ENCODE data around the gene PIP5K1B. TPM values are rescaled to one million over a fixed set of nuclear protein-coding genes. Genes with fewer than 3 reads are reported as not detected.

The PIP5K1B gene
- total RNA-seq, 1 experiment from 2014 or later: 0.16 TPM

- TF ChIP-seq, protein P1, sequence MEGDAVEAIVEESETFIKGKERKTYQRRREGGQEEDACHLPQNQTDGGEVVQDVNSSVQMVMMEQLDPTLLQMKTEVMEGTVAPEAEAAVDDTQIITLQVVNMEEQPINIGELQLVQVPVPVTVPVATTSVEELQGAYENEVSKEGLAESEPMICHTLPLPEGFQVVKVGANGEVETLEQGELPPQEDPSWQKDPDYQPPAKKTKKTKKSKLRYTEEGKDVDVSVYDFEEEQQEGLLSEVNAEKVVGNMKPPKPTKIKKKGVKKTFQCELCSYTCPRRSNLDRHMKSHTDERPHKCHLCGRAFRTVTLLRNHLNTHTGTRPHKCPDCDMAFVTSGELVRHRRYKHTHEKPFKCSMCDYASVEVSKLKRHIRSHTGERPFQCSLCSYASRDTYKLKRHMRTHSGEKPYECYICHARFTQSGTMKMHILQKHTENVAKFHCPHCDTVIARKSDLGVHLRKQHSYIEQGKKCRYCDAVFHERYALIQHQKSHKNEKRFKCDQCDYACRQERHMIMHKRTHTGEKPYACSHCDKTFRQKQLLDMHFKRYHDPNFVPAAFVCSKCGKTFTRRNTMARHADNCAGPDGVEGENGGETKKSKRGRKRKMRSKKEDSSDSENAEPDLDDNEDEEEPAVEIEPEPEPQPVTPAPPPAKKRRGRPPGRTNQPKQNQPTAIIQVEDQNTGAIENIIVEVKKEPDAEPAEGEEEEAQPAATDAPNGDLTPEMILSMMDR (IDR thresholded peaks at IDR 0.05; ENCODE audit: unreplicated experiment): no peak
- intact Hi-C loops (cut with micrococcal nuclease): no loop called here
- no peaks in the 10 kb centered on the region for H3K27me3 Mint-ChIP-seq (ENCODE audit: insufficient read depth, unreplicated experiment)
- BruUV-seq (replicated peaks): no TSS peak
- POLR2A ChIA-PET: no interaction called here
- no peaks in the 10 kb centered on the region for H3K36me3 Mint-ChIP-seq (ENCODE audit: insufficient read depth, unreplicated experiment)
- no peaks in the 10 kb centered on the region for H3K9me3 Mint-ChIP-seq (ENCODE audit: unreplicated experiment)
- no peak overlapping the region for H3K4me3 Mint-ChIP-seq (ENCODE audit: unreplicated experiment)
- DNase-seq (ENCODE audit: unreplicated experiment): no peak
- H3K4me1 Mint-ChIP-seq (ENCODE audit: insufficient read depth, unreplicated experiment): no peaks in the 10 kb centered on the region
- CTCF ChIA-PET: no interaction called here
- H3K27ac Mint-ChIP-seq (ENCODE audit: low read depth, unreplicated experiment): no peak overlapping the region
These were observed 77.5 kb downstream of the PIP5K1B start for GRCh38 chr9:68782546-68782945.

DNA sequence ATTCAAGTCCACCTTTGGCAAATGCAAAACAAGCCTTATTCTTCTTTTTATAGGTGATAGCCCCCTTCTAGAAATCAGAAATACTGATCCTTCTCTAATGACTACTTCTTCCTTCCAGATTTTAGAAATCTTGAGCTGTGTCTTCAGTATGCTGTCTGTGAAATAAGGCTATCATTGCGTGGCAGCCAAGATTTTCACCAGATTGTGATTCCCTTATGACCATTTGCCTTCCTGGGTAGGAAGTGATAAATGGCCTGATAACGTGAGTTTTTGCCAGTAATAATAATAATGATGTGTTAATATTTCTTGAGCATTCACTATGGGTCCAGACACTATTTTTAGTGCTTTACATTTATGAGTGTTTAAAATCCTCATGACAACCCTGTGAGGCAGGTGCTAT lies 80.9 kb downstream of the PIP5K1B start:
- POLR2A ChIA-PET: interaction anchor here (0.7 kb wide), 1 partner anchor 288 kb away, joined by 3 read pairs; no protein-coding TSS in a partner anchor
- Mint-ChIP-seq H3K27me3 (ENCODE audit: insufficient read depth, unreplicated experiment) (no peaks in the 10 kb centered on the region), H3K4me1 (ENCODE audit: insufficient read depth, unreplicated experiment) (no peaks in the 10 kb centered on the region), H3K27ac (ENCODE audit: low read depth, unreplicated experiment) (no peak overlapping the region), H3K36me3 (ENCODE audit: insufficient read depth, unreplicated experiment) (no peaks in the 10 kb centered on the region), H3K4me3 (ENCODE audit: unreplicated experiment) (no peak overlapping the region), H3K9me3 (ENCODE audit: unreplicated experiment) (no peaks in the 10 kb centered on the region)
- CTCF ChIA-PET: interaction anchor here (0.7 kb wide), 1 partner anchor 247 kb away, joined by 4 read pairs; no protein-coding TSS in a partner anchor
- TF ChIP-seq, protein P1 (IDR thresholded peaks at IDR 0.05; ENCODE audit: unreplicated experiment): no peak
- DNase-seq (ENCODE audit: unreplicated experiment): no peak
- no TSS peak for BruUV-seq (replicated peaks)
- intact Hi-C loops (cut with micrococcal nuclease): no loop called here

- Mint-ChIP-seq H3K4me3 (ENCODE audit: unreplicated experiment) (no peak overlapping the region), H3K27ac (ENCODE audit: low read depth, unreplicated experiment) (no peak overlapping the region), H3K36me3 (ENCODE audit: insufficient read depth, unreplicated experiment) (no peaks in the 10 kb centered on the region), H3K4me1 (ENCODE audit: insufficient read depth, unreplicated experiment) (no peaks in the 10 kb centered on the region), H3K9me3 (ENCODE audit: unreplicated experiment) (no peaks in the 10 kb centered on the region), H3K27me3 (ENCODE audit: insufficient read depth, unreplicated experiment) (no peaks in the 10 kb centered on the region)
- TF ChIP-seq, protein P1 (IDR thresholded peaks at IDR 0.05; ENCODE audit: unreplicated experiment): no peak
- intact Hi-C loops (cut with micrococcal nuclease): no loop called here
- ChIA-PET CTCF (interaction anchor here (0.5 to 0.6 kb wide), 2 partner anchors 40 to 82 kb away, joined by 3 to 4 read pairs; no protein-coding TSS in a partner anchor), POLR2A (no interaction called here)
- BruUV-seq (replicated peaks): no TSS peak
- DNase-seq (ENCODE audit: unreplicated experiment): no peak
These were observed 86.1 kb downstream of the PIP5K1B start for GRCh38 chr9:68791169-68791568.

GRCh38 chr9:68793605-68794343 lies 88.7 kb downstream of the PIP5K1B start:
- no peak overlapping the region for H3K4me3 Mint-ChIP-seq (ENCODE audit: unreplicated experiment)
- no TSS peak for BruUV-seq (replicated peaks)
- no peak for DNase-seq (ENCODE audit: unreplicated experiment)
- POLR2A ChIA-PET: interaction anchor here (1.3 kb wide), 1 partner anchor 13 kb away, joined by 4 read pairs; no protein-coding TSS in a partner anchor
- TF ChIP-seq, protein P1 (IDR thresholded peaks at IDR 0.05; ENCODE audit: unreplicated experiment): no peak
- H3K27ac Mint-ChIP-seq (ENCODE audit: low read depth, unreplicated experiment): no peak overlapping the region
- CTCF ChIA-PET: interaction anchor here (1.0 kb wide), 1 partner anchor 22 kb away, joined by 3 read pairs; no protein-coding TSS in a partner anchor
- intact Hi-C loops (cut with micrococcal nuclease): no loop called here
- no peaks in the 10 kb centered on the region for H3K4me1 Mint-ChIP-seq (ENCODE audit: insufficient read depth, unreplicated experiment)
- no peaks in the 10 kb centered on the region for H3K9me3 Mint-ChIP-seq (ENCODE audit: unreplicated experiment)
- no peaks in the 10 kb centered on the region for H3K36me3 Mint-ChIP-seq (ENCODE audit: insufficient read depth, unreplicated experiment)
- peaks cover 23% of the 10 kb centered on the region for H3K27me3 Mint-ChIP-seq (ENCODE audit: insufficient read depth, unreplicated experiment)

Data from MCF 10A (cell line).